IMR-90 (cell line): ENCODE data around the gene TMEM208. TPM values are rescaled to one million over a fixed set of nuclear protein-coding genes. Genes with fewer than 3 reads are reported as not detected.

Experiments used
- ATAC-seq: fragments of 200-7000 bp; cut with Tn5 transposase; 2 replicates; pipeline ENCODE4 v1.9.1; 2020; ENCODE audit warnings: low read depth, mild to moderate bottlenecking, moderate library complexity
- BruUV-seq: library from RNA; stranded (reverse); fragments of 400-500 nt; replicated peaks from 2 replicates; lab custom pipeline; 2021; lab: Mats Ljungman, UMichigan
- CTCF ChIA-PET: fragments of 300-600 bp; formaldehyde crosslinking; extraction: SDS; loops from one replicate; lab custom pipeline; 2021; ENCODE audit warnings: antibody characterized with exemption; lab: Yijun Ruan, JAX
- POLR2A ChIA-PET: fragments of 300-600 bp; sonication (Branson Sonifier 250); formaldehyde crosslinking; loops from one replicate; lab custom pipeline; 2022; ENCODE audit warnings: antibody characterized with exemption; ENCODE audit not compliant: unreplicated experiment; lab: Charles Lee
- DNase-seq: peaks from one replicate; pipeline ENCODE4 v3.0.0; 2013
- H2AFZ ChIP-seq: replicated peaks from 2 replicates; pipeline ENCODE3; 2013; ENCODE audit warnings: low read length, mild to moderate bottlenecking; ENCODE audit not compliant: poor library complexity
- H2AK5ac ChIP-seq: 2 replicates; pipeline ENCODE4 v1.6.1; 2013; ENCODE audit warnings: low read depth, low read length, inconsistent platforms
- H2AK9ac ChIP-seq: replicated peaks from 2 replicates; pipeline ENCODE3; 2013; ENCODE audit warnings: mild to moderate bottlenecking, low read depth, low read length, moderate library complexity; ENCODE audit not compliant: poor library complexity
- H2BK120ac ChIP-seq: 2 replicates; pipeline ENCODE4 v1.6.1; 2013; ENCODE audit warnings: low read depth, low read length, inconsistent platforms
- H2BK15ac ChIP-seq: 3 replicates; pipeline ENCODE4 v1.6.1; 2013; ENCODE audit warnings: low read depth, low read length, inconsistent platforms
- H2BK20ac ChIP-seq: 2 replicates; pipeline ENCODE4 v1.6.1; 2013; ENCODE audit warnings: low read depth, mild to moderate bottlenecking, inconsistent platforms, low read length, moderate library complexity
- H2BK5ac ChIP-seq: 2 replicates; pipeline ENCODE4 v1.6.1; 2013; ENCODE audit warnings: mild to moderate bottlenecking, low read depth, low read length, inconsistent platforms; ENCODE audit not compliant: poor library complexity, severe bottlenecking
- H3K14ac ChIP-seq: replicated peaks from 2 replicates; pipeline ENCODE4 v1.6.1; 2013; ENCODE audit warnings: low read depth, low read length, inconsistent platforms
- H3K18ac ChIP-seq: 2 replicates; pipeline ENCODE4 v1.6.1; 2013; ENCODE audit warnings: low read depth, low read length, control low read depth
- H3K23ac ChIP-seq: 2 replicates; pipeline ENCODE4 v1.6.1; 2013; ENCODE audit warnings: low read depth, low read length, inconsistent platforms
- H3K27ac ChIP-seq: 2 replicates; pipeline ENCODE4 v1.5.1; 2013; ENCODE audit warnings: mild to moderate bottlenecking, control low read depth, low read length; ENCODE audit not compliant: insufficient read depth
- H3K27me3 ChIP-seq: 2 replicates; pipeline ENCODE4 v1.6.1; 2013; ENCODE audit warnings: low read length; ENCODE audit not compliant: control insufficient read depth, insufficient read depth
- H3K36me3 ChIP-seq: 2 replicates; pipeline ENCODE4 v1.6.1; 2013; ENCODE audit warnings: low read length, mixed read lengths; ENCODE audit not compliant: control insufficient read depth, insufficient read depth
- H3K4ac ChIP-seq: 2 replicates; pipeline ENCODE4 v1.6.1; 2013; ENCODE audit warnings: low read depth, low read length, inconsistent platforms
- H3K4me1 ChIP-seq: 2 replicates; pipeline ENCODE4 v1.6.1; 2013; ENCODE audit warnings: low read length, mixed read lengths; ENCODE audit not compliant: control insufficient read depth, insufficient read depth
- H3K4me2 ChIP-seq: 2 replicates; pipeline ENCODE4 v1.6.1; 2013; ENCODE audit warnings: low read depth, mild to moderate bottlenecking, control low read depth, low read length, moderate library complexity
- H3K4me3 ChIP-seq: 2 replicates; pipeline ENCODE4 v1.5.1; 2013; ENCODE audit warnings: low read depth, mild to moderate bottlenecking, control low read depth, low read length, moderate library complexity; ENCODE audit not compliant: insufficient read depth
- H3K56ac ChIP-seq: 2 replicates; pipeline ENCODE4 v1.6.1; 2013; ENCODE audit warnings: low read length, inconsistent platforms; ENCODE audit not compliant: insufficient read depth; ENCODE audit errors: extremely low read depth
- H3K79me1 ChIP-seq, 2 experiments: 2 replicates each; pipeline ENCODE4 v1.6.1; 2013; ENCODE audit warnings: low read length in 2 of 2, inconsistent platforms in 1 of 2, low read depth in 1 of 2
- H3K9ac ChIP-seq: 2 replicates; pipeline ENCODE4 v1.6.1; 2013; ENCODE audit warnings: low read depth, low read length, control low read depth
- H3K9me1 ChIP-seq: 2 replicates; pipeline ENCODE4 v1.6.1; 2013; ENCODE audit warnings: low read length, inconsistent platforms; ENCODE audit not compliant: insufficient read depth
- H3K9me3 ChIP-seq: 2 replicates; pipeline ENCODE4 v1.6.1; 2013; ENCODE audit warnings: low read length; ENCODE audit not compliant: control insufficient read depth, insufficient read depth
- H4K20me1 ChIP-seq: 2 replicates; pipeline ENCODE4 v1.6.1; 2013; ENCODE audit warnings: low read length, inconsistent platforms; ENCODE audit not compliant: insufficient read depth
- H4K5ac ChIP-seq: 2 replicates; pipeline ENCODE4 v1.6.1; 2013; ENCODE audit warnings: mild to moderate bottlenecking, low read depth, low read length, control low read depth
- H4K8ac ChIP-seq, 2 experiments: 2 replicates each; pipeline ENCODE4 v1.6.1; 2013; ENCODE audit warnings: low read depth in 2 of 2, low read length in 2 of 2, control low read depth in 1 of 2, inconsistent platforms in 1 of 2
- H4K91ac ChIP-seq: 2 replicates; pipeline ENCODE4 v1.6.1; 2013; ENCODE audit warnings: low read depth, low read length, inconsistent platforms; ENCODE audit not compliant: insufficient read depth
- BHLHE40 ChIP-seq: fragments of 150-350 bp; IDR thresholded peaks from 2 replicates; pipeline ENCODE4 v1.6.1; 2016; ENCODE audit warnings: mild to moderate bottlenecking, low read depth, low read length
- CEBPB ChIP-seq: IDR thresholded peaks from 2 replicates; pipeline ENCODE4 v1.6.1; 2012; ENCODE audit warnings: low read depth, low read length, improper control_type of control experiment
- CHD1 ChIP-seq: IDR thresholded peaks from 2 replicates; pipeline ENCODE4 v1.6.1; 2012; ENCODE audit warnings: low read depth, low read length, improper control_type of control experiment
- FOS ChIP-seq: fragments of 150-350 bp; IDR thresholded peaks from 2 replicates; pipeline ENCODE4 v1.6.1; 2016; ENCODE audit warnings: low read depth, low read length
- MAFK ChIP-seq: IDR thresholded peaks from 2 replicates; pipeline ENCODE4 v1.6.1; 2012; ENCODE audit warnings: low read depth, low read length, improper control_type of control experiment
- MAZ ChIP-seq: IDR thresholded peaks from 2 replicates; pipeline ENCODE4 v1.6.1; 2012; ENCODE audit warnings: low read depth, mild to moderate bottlenecking, low read length, improper control_type of control experiment, moderate library complexity, borderline replicate concordance
- MXI1 ChIP-seq: IDR thresholded peaks from 2 replicates; pipeline ENCODE4 v1.6.1; 2012; ENCODE audit warnings: low read depth, mild to moderate bottlenecking, low read length, moderate library complexity, borderline replicate concordance
- NFE2L2 ChIP-seq: fragments of 150-350 bp; IDR thresholded peaks from 2 replicates; pipeline ENCODE4 v1.6.1; 2016; ENCODE audit warnings: low read depth, mild to moderate bottlenecking, low read length
- POLR2A ChIP-seq: IDR thresholded peaks from 2 replicates; pipeline ENCODE4 v1.6.1; 2012; ENCODE audit warnings: mild to moderate bottlenecking, low read depth, low read length
- RAD21 ChIP-seq: IDR thresholded peaks from 2 replicates; pipeline ENCODE4 v1.6.1; 2012; ENCODE audit warnings: low read length, improper control_type of control experiment
- RCOR1 ChIP-seq: IDR thresholded peaks from 2 replicates; pipeline ENCODE4 v1.6.1; 2012; ENCODE audit warnings: mild to moderate bottlenecking, low read length, improper control_type of control experiment; ENCODE audit not compliant: insufficient replicate concordance
- RFX5 ChIP-seq: IDR thresholded peaks from 2 replicates; pipeline ENCODE4 v1.8.0; 2012; ENCODE audit warnings: low read depth, mild to moderate bottlenecking, low read length, moderate library complexity
- SMC3 ChIP-seq: fragments of 150-350 bp; IDR thresholded peaks from 2 replicates; pipeline ENCODE4 v1.6.1; 2016; ENCODE audit warnings: low read depth, mild to moderate bottlenecking, antibody characterized with exemption, low read length, moderate library complexity
- WGBS, 2 experiments: methylation state at CpG; one replicate each; pipeline versions ENCODE4 v1.1.5 to v1.1.7; 2013; ENCODE audit warnings: missing lambda C conversion rate in 2 of 2; ENCODE audit not compliant: insufficient read length in 1 of 2; ENCODE audit errors: extremely low coverage in 2 of 2; 5-methylcytosine and 5-hydroxymethylcytosine counted together
- dilution Hi-C: fragments of 300-500 bp; cut with HindIII; formaldehyde crosslinking; loops from one replicate; pipeline ENCODE4 v1.14.3; 2018; ENCODE audit warnings: low sequenced_read_pairs; ENCODE audit not compliant: unreplicated experiment
- in situ Hi-C: fragments of 300-500 bp; cut with MboI; formaldehyde crosslinking; loops from 3 replicates; pipeline ENCODE4 v1.14.3; 2019; ENCODE audit warnings: low sequenced_read_pairs, inconsistent platforms, mixed read lengths
- intact Hi-C: fragments of 100-400 bp; cut with micrococcal nuclease; formaldehyde crosslinking; loops from 2 replicates; pipeline ENCODE4 v1.10.0; 2022
- polyA plus RNA-seq, 3 experiments: library from polyadenylated mRNA; depleted of rRNA; stranded (reverse); fragments of >200 nt; gene quantifications; 2 replicates each; pipeline ENCODE4 v1.2.3, GENCODE V29; 2012; ENCODE audit warnings: low replicate concordance in 1 of 3
- total RNA-seq: library from RNA; depleted of rRNA; stranded (reverse); fragments of >200 nt; gene quantifications from 2 replicates; pipeline ENCODE4 v1.2.3, GENCODE V29; 2012
- TF ChIP-seq, protein P1 (sequence below): fragments of 150-350 bp; IDR thresholded peaks from 2 replicates; pipeline ENCODE4 v1.6.1; 2016; ENCODE audit warnings: low read depth, mild to moderate bottlenecking, low read length, moderate library complexity, borderline replicate concordance
- TF ChIP-seq, protein P2 (sequence below): conservative IDR thresholded peaks from 2 replicates; pipeline ENCODE4 v1.5.1; 2012; ENCODE audit warnings: mild to moderate bottlenecking, low read depth, low read length, improper control_type of control experiment
- TF ChIP-seq, protein P3 (sequence below): fragments of 150-350 bp; IDR thresholded peaks from 2 replicates; pipeline ENCODE4 v1.6.1; 2017; ENCODE audit warnings: mild to moderate bottlenecking, antibody characterized with exemption, low read length, low read depth

The TMEM208 gene
- total and polyA plus RNA-seq, 2 of the 4 experiments (the other 2 are of a cell fraction), result 65.6 to 66.5 TPM

DNA sequence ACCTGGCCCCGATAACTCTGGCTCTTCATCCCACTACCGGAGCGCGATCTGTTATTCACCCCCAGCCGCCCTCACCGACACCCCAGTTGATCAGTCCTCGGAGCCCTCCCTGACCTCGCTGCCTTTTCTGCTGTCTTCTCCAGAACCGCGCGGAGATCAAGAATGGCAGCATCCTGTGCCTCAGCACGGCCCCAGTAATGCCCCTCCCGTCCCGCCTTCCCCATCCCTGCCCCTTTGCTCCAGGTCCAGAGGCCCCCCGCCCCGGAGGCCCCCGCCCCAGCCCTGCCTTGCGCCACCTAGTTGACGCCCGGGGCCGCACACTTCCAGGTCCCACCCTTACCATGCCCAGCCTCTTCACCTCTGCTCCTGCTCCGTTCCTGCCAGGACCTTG is 27.1 kb upstream of the TMEM208 start:
- H4K20me1 ChIP-seq, result peaks cover 13% of the 10 kb centered on the region; the same call in 1 of the 2 replicates
- dilution Hi-C loops (no loop called here), intact Hi-C loops (no loop called here), in situ Hi-C loops (no loop called here)
- H2AK5ac ChIP-seq, result no peak overlapping the region
- H4K5ac ChIP-seq, result no peak overlapping the region
- H3K4me3 ChIP-seq, result no peak overlapping the region
- DNase-seq (no peak), ATAC-seq (no peak)
- H3K27ac ChIP-seq, result no peak overlapping the region
- no peaks in the 10 kb centered on the region for H3K9me1 ChIP-seq
- peaks cover 65% of the 10 kb centered on the region for H3K36me3 ChIP-seq
- TF ChIP-seq, protein P1, sequence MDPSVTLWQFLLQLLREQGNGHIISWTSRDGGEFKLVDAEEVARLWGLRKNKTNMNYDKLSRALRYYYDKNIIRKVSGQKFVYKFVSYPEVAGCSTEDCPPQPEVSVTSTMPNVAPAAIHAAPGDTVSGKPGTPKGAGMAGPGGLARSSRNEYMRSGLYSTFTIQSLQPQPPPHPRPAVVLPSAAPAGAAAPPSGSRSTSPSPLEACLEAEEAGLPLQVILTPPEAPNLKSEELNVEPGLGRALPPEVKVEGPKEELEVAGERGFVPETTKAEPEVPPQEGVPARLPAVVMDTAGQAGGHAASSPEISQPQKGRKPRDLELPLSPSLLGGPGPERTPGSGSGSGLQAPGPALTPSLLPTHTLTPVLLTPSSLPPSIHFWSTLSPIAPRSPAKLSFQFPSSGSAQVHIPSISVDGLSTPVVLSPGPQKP, result no peak
- no peak for TF ChIP-seq RCOR1
- no peak for TF ChIP-seq RAD21
- no peak for TF ChIP-seq NFE2L2
- TF ChIP-seq MAFK, result no peak
- no peak for TF ChIP-seq BHLHE40
- no peak for TF ChIP-seq CEBPB
- TF ChIP-seq FOS, result no peak
- TF ChIP-seq SMC3, result no peak
- no peak for TF ChIP-seq RFX5
- TF ChIP-seq, protein P2, sequence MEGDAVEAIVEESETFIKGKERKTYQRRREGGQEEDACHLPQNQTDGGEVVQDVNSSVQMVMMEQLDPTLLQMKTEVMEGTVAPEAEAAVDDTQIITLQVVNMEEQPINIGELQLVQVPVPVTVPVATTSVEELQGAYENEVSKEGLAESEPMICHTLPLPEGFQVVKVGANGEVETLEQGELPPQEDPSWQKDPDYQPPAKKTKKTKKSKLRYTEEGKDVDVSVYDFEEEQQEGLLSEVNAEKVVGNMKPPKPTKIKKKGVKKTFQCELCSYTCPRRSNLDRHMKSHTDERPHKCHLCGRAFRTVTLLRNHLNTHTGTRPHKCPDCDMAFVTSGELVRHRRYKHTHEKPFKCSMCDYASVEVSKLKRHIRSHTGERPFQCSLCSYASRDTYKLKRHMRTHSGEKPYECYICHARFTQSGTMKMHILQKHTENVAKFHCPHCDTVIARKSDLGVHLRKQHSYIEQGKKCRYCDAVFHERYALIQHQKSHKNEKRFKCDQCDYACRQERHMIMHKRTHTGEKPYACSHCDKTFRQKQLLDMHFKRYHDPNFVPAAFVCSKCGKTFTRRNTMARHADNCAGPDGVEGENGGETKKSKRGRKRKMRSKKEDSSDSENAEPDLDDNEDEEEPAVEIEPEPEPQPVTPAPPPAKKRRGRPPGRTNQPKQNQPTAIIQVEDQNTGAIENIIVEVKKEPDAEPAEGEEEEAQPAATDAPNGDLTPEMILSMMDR, result no peak
- TF ChIP-seq CHD1, result no peak
- TF ChIP-seq MAZ, result no peak
- TF ChIP-seq, protein P3, sequence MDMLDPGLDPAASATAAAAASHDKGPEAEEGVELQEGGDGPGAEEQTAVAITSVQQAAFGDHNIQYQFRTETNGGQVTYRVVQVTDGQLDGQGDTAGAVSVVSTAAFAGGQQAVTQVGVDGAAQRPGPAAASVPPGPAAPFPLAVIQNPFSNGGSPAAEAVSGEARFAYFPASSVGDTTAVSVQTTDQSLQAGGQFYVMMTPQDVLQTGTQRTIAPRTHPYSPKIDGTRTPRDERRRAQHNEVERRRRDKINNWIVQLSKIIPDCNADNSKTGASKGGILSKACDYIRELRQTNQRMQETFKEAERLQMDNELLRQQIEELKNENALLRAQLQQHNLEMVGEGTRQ, result no peak
- no peak for TF ChIP-seq MXI1
- no peak for TF ChIP-seq POLR2A
- peaks cover 3 to 21% of the 10 kb centered on the region in 2 experiments; a peak in 3 of 4 replicates for H3K79me1 ChIP-seq
- H2AFZ ChIP-seq, result no peak overlapping the region
- no peaks in the 10 kb centered on the region for H3K4me1 ChIP-seq
- H3K27me3 ChIP-seq, result no peaks in the 10 kb centered on the region
- H3K9ac ChIP-seq, result no peak overlapping the region
- H2BK20ac ChIP-seq, result no peak overlapping the region
- CTCF ChIA-PET, result no interaction called here
- no peak overlapping the region for H3K14ac ChIP-seq
- H3K23ac ChIP-seq, result no peak overlapping the region
- H3K18ac ChIP-seq, result no peak overlapping the region
- peak overlapping the region; percentile 72 for H2AK9ac ChIP-seq
- H4K91ac ChIP-seq, result no peak overlapping the region
- no peak overlapping the region for H3K56ac ChIP-seq
- H2BK5ac ChIP-seq, result no peak overlapping the region
- WGBS, 2 experiments, result 83% methylated on average over 11 of the region's 22 CpGs; no CpG with 5 or more reads in 1 of the 2 experiments
- no peak overlapping the region for H4K8ac ChIP-seq
- no TSS peak for BruUV-seq
- no peak overlapping the region for H2BK15ac ChIP-seq
- no peak overlapping the region for H3K4me2 ChIP-seq
- POLR2A ChIA-PET, result no interaction called here
- no peak overlapping the region for H2BK120ac ChIP-seq
- H3K9me3 ChIP-seq, result no peaks in the 10 kb centered on the region
- no peak overlapping the region for H3K4ac ChIP-seq
